NCI-H2107 (cell line): ENCODE results near the gene PSMA6.
"Not testable (repeated sequence)": the region's sequence is repeated elsewhere in the genome, so short reads cannot be mapped to it uniquely, and the experiment has no call there.

ENCODE experiments used
- DNase-seq: peaks from one replicate; lab custom pipeline; 2025; lab: John Stamatoyannopoulos, UW

Gene PSMA6

GRCh38 chr14:35344107-35344807, 52.1 kb downstream of the PSMA6 start:
- DNase-seq, result no peak

- no peak for DNase-seq
Measured at GRCh38 chr14:35346738-35347322, 54.6 kb downstream of the PSMA6 start.

GRCh38 chr14:35347323-35348043, 55.3 kb downstream of the PSMA6 start:
- no peak for DNase-seq

GRCh38 chr14:35348044-35348380, 55.8 kb downstream of the PSMA6 start:
- not testable (repeated sequence) for DNase-seq

- DNase-seq, result no peak
Measured at GRCh38 chr14:35349496-35350365, 57.5 kb downstream of the PSMA6 start.

DNA sequence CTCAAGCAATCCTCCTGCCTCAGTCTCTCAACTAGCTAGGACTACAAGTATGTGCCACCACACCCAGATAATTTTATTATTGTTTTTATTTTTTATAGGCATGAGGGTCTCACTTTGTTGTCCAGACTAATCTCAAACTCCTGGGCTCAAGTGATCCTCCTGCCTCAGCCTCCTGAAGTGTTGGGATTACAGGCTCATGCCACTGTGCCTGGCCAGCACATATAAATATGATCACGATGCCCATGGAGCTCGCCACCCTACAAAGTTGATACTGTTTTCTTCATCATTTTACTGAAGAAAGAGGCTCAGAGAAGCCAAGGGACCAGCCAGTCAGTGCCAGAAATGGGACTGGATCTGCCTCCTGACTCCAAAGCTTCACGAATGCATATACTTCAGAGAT, 59.3 kb downstream of the PSMA6 start:
- no peak for DNase-seq

DNA sequence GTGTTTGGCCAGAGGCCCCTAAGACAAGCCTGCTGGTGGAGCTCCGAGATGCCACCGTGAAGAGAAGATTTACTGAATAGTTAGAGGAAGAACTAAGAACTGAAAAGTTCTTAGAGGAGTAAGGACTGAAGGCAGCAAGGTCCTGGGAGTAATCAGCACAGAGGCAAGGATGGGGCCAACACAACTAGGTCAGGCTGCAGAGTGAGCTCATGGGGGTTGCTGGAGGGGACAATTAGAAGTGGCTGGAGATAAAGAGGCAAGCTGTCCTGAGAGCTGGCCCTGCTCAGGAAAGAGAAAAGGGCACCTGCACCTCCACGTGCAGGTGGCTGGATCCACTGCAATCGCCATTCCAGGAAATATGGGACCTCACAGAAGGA, 59.7 kb downstream of the PSMA6 start:
- DNase-seq, result no peak

- DNase-seq, result no peak
Measured at GRCh38 chr14:35352274-35353233, 60.4 kb downstream of the PSMA6 start.

DNA sequence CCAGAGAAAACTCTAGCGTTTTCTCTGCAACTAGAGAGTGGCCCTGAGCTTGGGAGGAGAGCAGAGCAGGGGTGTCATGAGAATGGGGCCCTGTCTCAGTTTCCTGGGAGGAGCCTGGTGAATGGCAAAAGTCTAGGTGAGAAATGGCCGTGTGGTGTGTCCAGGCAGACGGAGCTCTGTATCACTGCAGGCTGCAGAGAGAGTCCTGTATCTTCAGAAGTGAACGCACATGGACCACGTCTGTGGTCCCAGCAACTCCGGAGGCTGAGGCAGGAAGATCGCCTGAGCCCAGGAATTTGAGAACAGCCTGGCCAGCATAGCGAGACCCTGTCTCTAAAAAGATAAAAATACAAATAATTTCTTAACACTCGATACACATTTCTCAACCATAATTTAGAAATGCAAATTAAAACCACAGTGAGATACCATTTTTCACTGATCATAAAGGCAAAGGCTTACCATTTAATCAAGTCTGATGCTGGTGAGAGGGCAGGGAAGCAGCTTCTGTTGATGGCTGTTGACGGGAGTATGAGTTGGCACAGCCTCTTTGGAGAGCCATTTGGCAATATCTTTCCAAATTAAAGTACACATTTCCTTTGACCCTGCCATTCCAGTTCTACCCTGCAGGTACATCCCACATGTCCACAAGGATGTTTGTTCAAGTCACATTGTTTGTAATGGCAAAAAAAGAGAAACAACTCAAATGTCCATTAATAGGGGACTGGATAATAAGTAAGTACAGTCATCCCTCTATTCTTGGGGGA, 61.4 kb downstream of the PSMA6 start:
- DNase-seq, result no peak

DNA sequence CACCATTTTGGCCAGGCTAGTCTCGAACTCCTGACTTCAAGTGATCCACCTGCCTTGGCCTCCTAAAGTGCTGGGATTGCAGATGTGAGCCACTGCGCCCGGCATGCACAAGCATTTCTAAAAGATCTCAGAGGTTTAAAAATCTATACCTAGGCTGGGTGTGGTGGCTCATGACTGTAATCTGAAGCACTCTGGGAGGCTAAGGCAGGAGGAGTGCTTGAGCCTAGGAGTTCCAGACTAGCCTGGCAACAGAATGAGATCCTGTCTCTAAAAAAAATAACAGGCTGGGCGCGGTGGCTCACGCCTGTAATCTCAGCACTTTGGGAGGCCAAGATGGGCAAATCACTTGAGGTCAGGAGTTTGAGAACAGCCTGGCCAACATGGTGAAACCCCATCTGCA, 63.1 kb downstream of the PSMA6 start:
- not testable (repeated sequence) for DNase-seq

DNA sequence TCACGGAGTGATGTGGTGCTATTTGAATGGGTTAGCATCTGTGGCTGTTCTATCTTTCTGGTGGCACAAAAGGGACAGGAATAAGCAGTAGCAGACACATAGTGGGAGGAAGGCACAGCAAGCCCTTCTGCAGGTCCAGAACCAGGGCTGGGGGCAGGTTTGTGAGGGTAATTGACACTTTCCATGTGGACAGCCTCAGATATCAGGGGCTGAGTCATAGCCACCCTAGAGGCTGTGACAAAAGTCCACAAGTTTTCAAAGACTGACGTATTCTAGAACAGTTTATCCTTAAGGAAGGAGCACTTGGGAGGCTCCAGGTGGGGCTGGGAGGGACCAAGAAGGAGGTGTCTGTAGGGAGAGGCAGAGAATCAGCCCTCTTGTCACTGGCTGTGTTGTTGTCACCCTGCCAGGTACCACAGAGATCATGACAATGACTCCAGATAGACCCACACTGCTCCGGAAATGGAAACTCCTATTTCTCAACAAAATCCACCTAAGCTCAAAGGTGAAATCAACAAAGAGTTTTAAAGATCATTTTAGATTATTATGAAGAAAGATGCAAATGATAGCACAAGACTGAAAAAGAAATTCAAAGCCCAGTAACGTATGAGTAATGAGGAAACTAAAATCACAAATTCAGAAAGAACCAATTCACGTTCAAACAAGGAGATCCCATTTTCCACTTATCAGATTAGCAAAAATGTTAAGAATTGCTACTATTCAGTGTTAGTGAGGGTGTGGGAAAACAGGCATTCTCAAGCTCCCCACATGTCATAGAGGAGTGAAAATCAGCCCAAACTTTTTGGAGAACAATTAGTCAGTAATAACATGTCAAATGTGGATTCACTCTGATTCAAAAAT, 64.0 kb downstream of the PSMA6 start:
- no peak for DNase-seq

DNA sequence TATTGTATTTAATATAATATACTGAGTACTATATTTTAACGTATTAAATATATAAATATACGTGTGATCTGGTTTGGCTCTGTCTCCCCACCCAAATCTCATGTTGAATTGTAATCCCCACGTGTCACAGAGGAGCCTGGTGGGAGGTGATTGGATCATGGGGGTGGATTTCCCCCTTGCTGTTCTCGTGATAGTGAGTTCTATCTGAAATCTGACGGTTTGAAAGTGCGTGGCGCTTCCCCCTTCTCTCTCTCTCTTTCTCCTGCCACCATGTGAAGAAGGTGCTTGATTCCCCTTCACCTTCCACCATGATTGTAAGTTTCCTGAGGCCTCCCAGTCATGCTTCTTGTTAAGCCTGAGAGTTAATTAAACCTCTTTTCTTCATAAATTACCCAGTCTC, 67.5 kb downstream of the PSMA6 start:
- not testable (repeated sequence) for DNase-seq

GRCh38 chr14:35361141-35361480, 68.9 kb downstream of the PSMA6 start:
- no peak for DNase-seq

GRCh38 chr14:35362450-35362849, 70.3 kb downstream of the PSMA6 start:
- DNase-seq, result no peak

DNA sequence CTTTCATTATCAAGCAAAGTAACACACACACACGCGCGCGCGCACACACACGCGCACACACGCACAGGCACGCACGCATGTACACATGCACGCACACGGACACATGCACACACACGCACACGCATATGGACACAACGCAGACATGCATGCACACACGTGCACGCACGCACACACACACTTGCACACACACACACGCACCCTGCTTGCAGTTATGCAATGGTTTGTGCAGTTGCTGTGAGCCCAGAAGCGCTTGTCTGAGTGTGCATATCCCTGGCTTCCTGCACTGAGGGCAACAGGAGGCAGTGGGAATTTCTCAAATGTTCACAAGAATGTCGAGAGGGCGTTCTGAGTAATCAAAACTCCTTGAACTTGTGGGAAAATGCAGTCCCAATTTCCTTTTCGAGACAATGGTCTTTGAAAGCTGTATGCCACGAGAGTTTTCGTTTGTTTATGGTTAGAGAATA, 70.8 kb downstream of the PSMA6 start:
- DNase-seq, result no peak

DNA sequence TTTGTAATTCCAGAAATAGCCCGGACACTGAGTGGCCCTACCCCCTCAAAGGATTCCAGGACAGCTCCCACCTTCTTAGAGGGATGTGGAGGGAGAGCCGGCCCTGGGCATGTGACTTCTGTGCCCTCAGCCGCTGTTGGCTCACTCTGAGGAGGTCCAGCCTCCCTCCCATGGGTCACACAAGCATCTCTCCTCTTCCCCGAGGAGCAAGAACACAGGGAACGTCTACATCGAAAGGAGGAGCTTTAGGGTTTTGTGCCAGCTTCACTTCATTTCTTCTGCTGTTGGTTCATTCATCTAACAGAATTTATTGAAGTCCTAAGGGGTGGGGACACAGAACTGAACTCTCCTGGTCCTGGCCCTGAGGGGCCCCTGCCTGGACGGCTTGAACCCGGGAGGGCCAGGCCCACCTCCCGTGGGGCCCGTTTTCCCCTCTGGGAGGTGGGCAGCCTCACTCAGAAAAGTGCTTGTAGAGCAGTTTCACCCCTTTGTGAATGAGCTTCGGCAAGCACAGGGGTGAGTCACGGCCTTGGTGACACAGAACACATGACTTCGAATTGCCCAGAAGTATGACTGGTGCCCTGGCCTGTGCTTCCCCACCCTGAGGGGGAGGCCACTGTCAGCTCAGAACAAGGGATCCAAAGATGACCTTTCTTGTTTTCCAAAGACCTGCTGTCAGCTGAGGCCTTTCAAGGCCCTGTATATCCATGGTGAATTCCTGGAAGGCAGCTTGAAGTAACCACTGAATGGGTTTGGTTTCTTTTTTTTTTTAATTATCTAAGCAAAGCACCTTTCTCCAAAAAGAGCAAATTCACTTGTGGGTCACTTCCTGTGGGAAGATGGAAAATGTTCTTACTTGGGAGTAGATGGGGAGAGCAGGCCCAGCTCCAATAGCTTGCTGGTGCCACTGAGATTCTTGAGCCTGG, 73.2 kb downstream of the PSMA6 start:
- no peak for DNase-seq

DNA sequence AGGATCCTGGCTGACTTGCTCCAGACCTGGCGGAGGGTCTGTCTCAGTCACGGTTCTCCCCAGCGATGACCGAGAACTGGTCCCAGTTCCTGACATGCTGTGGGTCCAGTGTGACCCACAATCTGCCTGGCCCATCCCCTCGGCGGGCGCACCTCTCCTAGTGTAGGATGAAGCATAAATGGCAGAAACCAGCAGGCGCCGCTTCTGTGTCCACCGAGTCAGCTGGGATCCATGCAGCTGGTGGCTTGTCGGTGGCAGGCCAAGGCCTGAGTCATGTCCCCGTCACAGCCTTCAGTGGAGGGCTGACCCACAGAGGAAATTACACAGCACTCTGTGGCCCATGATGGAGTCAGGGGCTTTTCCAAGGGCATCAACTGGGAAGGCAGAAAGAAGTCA, 73.9 kb downstream of the PSMA6 start:
- no peak for DNase-seq

DNA sequence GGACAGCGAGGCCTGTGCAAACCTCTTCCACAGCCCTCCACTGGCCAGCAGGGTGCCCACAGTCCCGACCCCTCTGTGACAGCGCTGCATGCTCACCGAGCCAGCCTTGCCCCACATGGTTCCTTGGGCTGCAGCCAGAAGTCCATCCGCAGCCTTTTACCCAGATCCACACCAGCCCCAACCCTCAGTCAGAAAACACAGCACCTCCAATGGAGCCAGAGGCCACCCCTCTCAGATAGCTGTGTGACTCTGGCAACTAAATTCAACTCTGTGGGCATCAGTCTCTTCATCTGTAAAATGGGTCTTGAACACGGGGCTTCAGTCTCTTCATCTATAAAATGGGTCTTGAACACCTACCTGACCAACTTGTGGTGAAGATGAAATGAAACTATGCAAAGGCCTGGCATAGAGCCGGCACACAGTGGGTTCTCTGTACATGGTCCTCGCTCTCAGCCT, 74.4 kb downstream of the PSMA6 start:
- DNase-seq, result no peak

- no peak for DNase-seq
Measured at GRCh38 chr14:35367056-35367372, 74.8 kb downstream of the PSMA6 start.
